ENCODE data around the gene HLCS.

Gene HLCS

DNA sequence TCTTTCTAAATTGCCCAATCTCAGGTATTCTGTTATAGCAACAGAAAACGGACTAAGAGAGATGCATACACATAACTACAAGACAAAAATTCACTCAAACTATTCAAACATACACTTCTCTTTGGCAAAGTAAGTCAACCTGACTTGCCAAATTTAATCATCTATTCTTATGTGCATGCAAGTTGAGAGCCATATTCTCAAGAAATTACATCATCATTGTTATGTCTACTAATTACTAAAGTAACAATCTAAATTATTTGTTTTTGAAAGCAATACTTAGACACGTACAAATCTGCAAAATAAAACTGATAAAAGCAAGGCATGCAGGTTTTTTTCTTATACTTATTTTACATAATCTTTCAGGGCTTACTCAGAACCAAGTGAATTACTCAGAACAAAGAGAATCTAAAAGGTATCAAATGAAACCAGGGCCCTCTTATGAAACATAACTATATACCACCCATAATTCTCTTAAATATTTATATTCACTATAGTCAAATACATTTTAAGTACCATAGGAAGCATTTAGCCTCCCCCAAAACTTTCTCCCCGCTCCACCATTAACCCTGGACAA is 62.3 kb downstream of the HLCS start:
- H3K27me3 ChIP-seq (ENCODE audit: low read length) = no peaks in the 10 kb centered on the region
- no peaks in the 10 kb centered on the region for H3F3A ChIP-seq (ENCODE audit: insufficient read depth)
- no peak overlapping the region for H3K4me3 ChIP-seq (ENCODE audit: insufficient read depth, low read length, poor library complexity, severe bottlenecking)
- H2AFZ ChIP-seq (ENCODE audit: low read depth, low read length, severe bottlenecking) = no peak overlapping the region
- H3K36me3 ChIP-seq (ENCODE audit: low read length) = no peaks in the 10 kb centered on the region
- no peak for TF ChIP-seq EZH2phosphoT487 (conservative IDR thresholded peaks at IDR 0.05; ENCODE audit: low read length)
- no peak for TF ChIP-seq CTCF (IDR thresholded peaks at IDR 0.05; ENCODE audit: insufficient read depth, low read length, poor library complexity, severe bottlenecking)
- H4K20me1 ChIP-seq (ENCODE audit: low read depth, low read length) = no peaks in the 10 kb centered on the region
- no peak overlapping the region for H3K4me2 ChIP-seq (ENCODE audit: low read depth, low read length, poor library complexity, severe bottlenecking)
- no peak overlapping the region for H3K27ac ChIP-seq (ENCODE audit: low read depth, low read length)
- H3K9ac ChIP-seq (ENCODE audit: low read length) = no peak overlapping the region
- H3K9me2 ChIP-seq (replicated peaks; ENCODE audit: insufficient read depth, low read length) = no peaks in the 10 kb centered on the region
- no peaks in the 10 kb centered on the region for H3K79me2 ChIP-seq (ENCODE audit: insufficient read depth, low read length)
- H3K9me3 ChIP-seq (ENCODE audit: insufficient read depth, low read length) = no peaks in the 10 kb centered on the region

DNA sequence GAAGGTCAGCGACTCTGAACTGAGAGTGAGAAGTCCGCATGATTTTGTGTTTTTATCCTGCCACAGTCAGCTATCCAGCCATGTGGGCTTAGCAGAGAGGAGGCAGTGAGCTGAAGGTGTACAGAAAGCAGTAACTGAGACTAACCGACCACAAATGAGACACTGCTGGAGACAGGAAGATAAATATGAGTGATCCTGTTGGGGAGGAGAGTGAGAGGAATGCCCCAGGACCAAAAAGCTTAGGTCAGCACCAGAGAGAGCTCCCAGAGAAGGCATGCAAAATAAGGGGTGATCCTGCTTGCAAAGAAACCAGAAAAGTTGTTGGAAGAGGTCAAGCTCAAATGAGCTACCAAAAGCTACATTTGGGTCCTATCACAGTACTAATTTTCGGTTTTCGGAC is 63.7 kb downstream of the HLCS start:
- Histone ChIP-seq H3K4me2 (ENCODE audit: low read depth, low read length, poor library complexity, severe bottlenecking) (no peak overlapping the region), H3F3A (ENCODE audit: insufficient read depth) (no peaks in the 10 kb centered on the region)

DNA sequence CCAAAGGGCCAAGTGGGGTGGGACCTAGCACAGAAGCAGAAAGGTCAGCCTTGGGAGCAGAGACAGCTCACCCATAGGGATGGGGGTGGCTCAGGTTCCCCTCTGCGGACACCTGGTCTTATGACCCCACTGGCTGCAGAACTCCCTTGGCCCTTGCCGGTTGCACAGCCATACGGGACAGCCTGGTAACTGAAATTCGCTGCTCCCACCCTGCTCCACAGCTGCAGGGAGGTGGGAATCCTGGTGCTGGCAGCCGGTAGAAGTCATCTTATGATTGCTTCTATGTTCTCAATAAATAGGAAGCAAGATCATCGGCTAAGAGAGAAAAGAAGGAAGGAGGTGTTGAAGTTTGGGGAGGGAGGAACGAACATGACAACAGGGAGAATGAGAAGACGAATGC is 64.1 kb downstream of the HLCS start:
- Histone ChIP-seq H2AFZ (ENCODE audit: low read depth, low read length, severe bottlenecking) (no peak overlapping the region), H3K36me3 (ENCODE audit: low read length) (no peaks in the 10 kb centered on the region), H3K9me3 (ENCODE audit: insufficient read depth, low read length) (no peaks in the 10 kb centered on the region), H3K27me3 (ENCODE audit: low read length) (no peaks in the 10 kb centered on the region), H3K27ac (ENCODE audit: low read depth, low read length) (no peak overlapping the region), H4K20me1 (ENCODE audit: low read depth, low read length) (no peaks in the 10 kb centered on the region), H3K9me2 (replicated peaks; ENCODE audit: insufficient read depth, low read length) (no peaks in the 10 kb centered on the region), H3K4me3 (ENCODE audit: insufficient read depth, low read length, poor library complexity, severe bottlenecking) (no peak overlapping the region), H3K79me2 (ENCODE audit: insufficient read depth, low read length) (no peaks in the 10 kb centered on the region), H3F3A (ENCODE audit: insufficient read depth) (no peaks in the 10 kb centered on the region), H3K9ac (ENCODE audit: low read length) (no peak overlapping the region), H3K4me2 (ENCODE audit: low read depth, low read length, poor library complexity, severe bottlenecking) (no peak overlapping the region)
- TF ChIP-seq EZH2phosphoT487 (conservative IDR thresholded peaks at IDR 0.05; ENCODE audit: low read length) (no peak), CTCF (IDR thresholded peaks at IDR 0.05; ENCODE audit: insufficient read depth, low read length, poor library complexity, severe bottlenecking) (no peak)

More for the DNA sequence above, 63.7 kb downstream of the HLCS start:
- no peaks in the 10 kb centered on the region for H3K36me3 ChIP-seq (ENCODE audit: low read length)
- no peaks in the 10 kb centered on the region for H3K27me3 ChIP-seq (ENCODE audit: low read length)
- no peak overlapping the region for H3K4me3 ChIP-seq (ENCODE audit: insufficient read depth, low read length, poor library complexity, severe bottlenecking)
- H3K9me3 ChIP-seq (ENCODE audit: insufficient read depth, low read length) = no peaks in the 10 kb centered on the region
- H3K79me2 ChIP-seq (ENCODE audit: insufficient read depth, low read length) = no peaks in the 10 kb centered on the region
- TF ChIP-seq CTCF (IDR thresholded peaks at IDR 0.05; ENCODE audit: insufficient read depth, low read length, poor library complexity, severe bottlenecking) (no peak), EZH2phosphoT487 (conservative IDR thresholded peaks at IDR 0.05; ENCODE audit: low read length) (no peak)
- no peaks in the 10 kb centered on the region for H3K9me2 ChIP-seq (replicated peaks; ENCODE audit: insufficient read depth, low read length)
- H2AFZ ChIP-seq (ENCODE audit: low read depth, low read length, severe bottlenecking) = no peak overlapping the region
- no peak overlapping the region for H3K27ac ChIP-seq (ENCODE audit: low read depth, low read length)
- no peaks in the 10 kb centered on the region for H4K20me1 ChIP-seq (ENCODE audit: low read depth, low read length)
- H3K9ac ChIP-seq (ENCODE audit: low read length) = no peak overlapping the region

Measured in SU-DHL-6 (cell line).